SK-MEL-5 (cell line): ENCODE data around the gene GABBR2. TPM values are rescaled to one million over a fixed set of nuclear protein-coding genes. Genes with fewer than 3 reads are reported as not detected.

Experiments
- DNase-seq: peaks from one replicate; pipeline ENCODE4 v3.0.0-alpha.2; 2016; ENCODE audit warnings: low read depth, low spot score
- in situ Hi-C: cut with HindIII; loops from 2 replicates; pipeline ENCODE4 v1.10.0; 2016; ENCODE audit warnings: low sequenced_read_pairs, high pct_unique_total_duplicates, low pct_unique_long_range_greater_than_20kb
- total RNA-seq: library from RNA; depleted of rRNA; stranded (reverse); fragments of >200 nt; shearing (Covaris generic); gene quantifications from 2 replicates; pipeline ENCODE4 v1.2.3, GENCODE V29; 2014

Gene GABBR2
- total RNA-seq, 1 experiment from 2014 or later, result 0.50 TPM

DNA sequence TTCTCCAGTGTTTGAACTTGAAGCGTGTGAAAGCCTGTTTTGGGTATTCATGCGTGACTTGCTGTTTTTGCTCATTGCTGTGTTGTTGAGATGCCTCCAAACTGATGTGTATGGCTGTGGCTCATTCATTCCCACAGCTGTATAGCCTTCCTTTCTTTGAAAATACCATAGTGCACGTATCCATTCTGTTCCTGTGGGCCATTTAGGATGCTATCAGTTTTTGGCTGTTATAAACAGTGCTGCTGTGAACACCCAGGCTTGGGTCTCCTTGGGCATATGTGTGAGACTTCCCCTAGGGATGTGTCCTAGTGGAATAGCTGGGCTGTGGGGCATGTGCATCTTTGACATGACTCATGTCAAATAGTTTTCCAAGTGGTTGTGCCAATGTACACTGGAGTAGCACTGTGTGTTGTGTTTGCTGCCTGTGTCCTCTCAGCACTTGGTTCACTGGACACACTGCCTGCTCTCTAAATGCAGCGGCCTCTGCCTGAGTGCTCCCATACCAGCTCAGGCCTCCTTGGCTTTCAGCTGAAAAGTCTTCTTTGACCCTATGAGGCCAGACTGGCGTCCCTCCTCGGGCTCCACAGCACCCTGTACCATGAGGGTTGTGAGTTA lies 350.7 kb downstream of the GABBR2 start:
- DNase-seq, result no peak
- in situ Hi-C loops, result no loop called here

GRCh38 chr9:98356953-98357690 lies 351.6 kb downstream of the GABBR2 start:
- in situ Hi-C loops, result no loop called here
- DNase-seq, result no peak

DNA sequence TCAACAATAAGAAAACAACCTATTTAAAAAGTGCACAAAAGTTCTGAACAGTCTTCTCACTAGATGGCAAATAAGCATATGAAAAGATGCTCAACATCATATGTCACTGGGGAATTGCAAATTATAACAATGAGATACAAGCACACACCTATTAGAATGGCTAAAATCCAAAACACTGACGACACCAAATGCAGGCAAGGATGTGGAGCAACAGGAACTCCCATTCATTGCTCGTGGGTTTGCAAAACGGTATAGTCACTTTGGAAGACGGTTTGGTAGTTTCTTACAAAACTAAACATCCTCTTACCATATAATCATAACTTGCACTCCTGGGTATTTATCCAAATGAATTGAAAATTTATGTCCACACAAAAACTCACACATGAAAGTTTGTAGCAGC lies 352.4 kb downstream of the GABBR2 start:
- in situ Hi-C loops, result no loop called here
- no peak for DNase-seq

DNA sequence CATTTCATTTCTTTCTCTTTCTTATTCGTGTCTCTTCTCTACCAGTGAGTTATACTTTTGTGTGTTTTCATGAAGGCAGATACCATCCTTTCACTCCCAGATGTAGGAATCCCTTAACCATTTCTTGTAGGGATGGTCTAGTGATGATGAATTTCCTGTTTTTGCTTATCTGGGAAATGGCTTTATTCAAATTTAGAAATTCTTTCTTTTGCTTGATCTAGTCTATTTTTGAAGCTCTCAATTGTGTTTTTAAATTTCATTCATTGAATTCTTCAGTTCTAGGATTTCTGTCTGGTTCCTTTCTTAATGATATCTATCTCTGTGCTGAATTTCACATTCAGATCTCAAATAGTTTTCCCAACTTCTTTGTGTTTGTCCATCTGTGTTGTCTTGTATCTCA lies 357.4 kb downstream of the GABBR2 start:
- in situ Hi-C loops, result no loop called here
- no peak for DNase-seq

- in situ Hi-C loops, result no loop called here
- DNase-seq, result no peak
These were observed 361.1 kb downstream of the GABBR2 start for GRCh38 chr9:98347642-98348041.

GRCh38 chr9:98345011-98345410 lies 363.7 kb downstream of the GABBR2 start:
- DNase-seq, result no peak
- in situ Hi-C loops, result no loop called here

DNA sequence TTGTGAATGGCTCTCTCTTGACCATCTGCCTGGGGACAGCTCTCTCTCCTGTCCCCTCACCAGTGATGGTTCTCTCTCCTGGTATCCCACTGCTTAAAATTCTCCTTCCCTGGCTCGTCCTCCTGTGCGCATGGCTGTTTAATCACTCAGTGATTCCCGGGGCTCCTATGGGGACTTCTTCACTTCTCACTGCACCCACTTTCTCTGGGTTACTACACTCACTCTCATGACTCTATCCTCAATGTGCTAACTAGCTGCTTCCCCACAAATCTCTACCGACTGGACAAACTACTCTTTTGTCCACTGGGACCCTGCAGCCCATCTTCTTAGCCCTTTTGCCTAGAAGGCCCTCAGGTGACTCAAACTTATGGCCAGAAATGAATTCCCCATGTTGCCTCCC lies 364.2 kb downstream of the GABBR2 start:
- in situ Hi-C loops, result no loop called here

GRCh38 chr9:98342820-98343210 lies 365.9 kb downstream of the GABBR2 start:
- no peak for DNase-seq
- in situ Hi-C loops, result no loop called here

More for the DNA sequence above, 364.2 kb downstream of the GABBR2 start:
- DNase-seq, result no peak

DNA sequence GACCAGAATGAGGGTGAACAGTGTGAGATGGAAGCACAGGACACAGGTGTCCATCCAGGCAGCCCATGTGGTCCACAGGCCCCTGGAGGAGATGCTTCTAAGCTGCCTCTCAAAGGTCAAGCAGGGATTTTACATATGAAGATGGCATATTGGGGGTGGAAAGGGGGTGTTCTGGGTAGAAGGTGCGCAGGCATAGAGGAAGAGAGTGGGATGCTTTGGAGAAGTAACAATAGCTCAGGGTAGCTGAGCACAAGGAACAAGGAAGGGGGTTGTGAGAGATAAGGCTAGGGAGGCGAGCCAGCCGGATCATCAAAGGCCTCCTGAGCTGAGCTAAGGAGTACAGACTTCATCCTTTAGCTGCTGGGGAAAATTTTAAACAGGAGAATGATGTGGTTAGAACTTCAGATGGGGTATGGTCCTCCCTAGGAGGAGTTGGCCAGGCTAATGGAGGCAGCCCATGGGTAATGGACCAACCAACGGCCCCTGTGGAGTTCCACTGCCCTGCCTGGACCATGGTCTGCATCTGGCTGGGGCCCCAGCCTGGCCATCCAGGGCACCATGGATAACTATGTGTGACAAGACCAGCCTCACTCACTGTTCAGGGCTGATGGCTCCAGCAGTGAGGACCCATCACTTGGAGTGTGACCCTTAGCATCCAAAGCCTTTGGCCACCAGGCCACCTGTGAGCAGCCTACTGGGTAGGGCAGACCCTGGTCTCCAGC lies 366.5 kb downstream of the GABBR2 start:
- DNase-seq, result no peak
- in situ Hi-C loops, result no loop called here

GRCh38 chr9:98341157-98342097 lies 367.3 kb downstream of the GABBR2 start:
- in situ Hi-C loops, result no loop called here
- DNase-seq, result no peak

- in situ Hi-C loops, result no loop called here
- DNase-seq, result no peak
These were observed 368.5 kb downstream of the GABBR2 start for GRCh38 chr9:98339987-98340800.

- in situ Hi-C loops, result no loop called here
- no peak for DNase-seq
These were observed 373.1 kb downstream of the GABBR2 start for GRCh38 chr9:98335661-98336060.

DNA sequence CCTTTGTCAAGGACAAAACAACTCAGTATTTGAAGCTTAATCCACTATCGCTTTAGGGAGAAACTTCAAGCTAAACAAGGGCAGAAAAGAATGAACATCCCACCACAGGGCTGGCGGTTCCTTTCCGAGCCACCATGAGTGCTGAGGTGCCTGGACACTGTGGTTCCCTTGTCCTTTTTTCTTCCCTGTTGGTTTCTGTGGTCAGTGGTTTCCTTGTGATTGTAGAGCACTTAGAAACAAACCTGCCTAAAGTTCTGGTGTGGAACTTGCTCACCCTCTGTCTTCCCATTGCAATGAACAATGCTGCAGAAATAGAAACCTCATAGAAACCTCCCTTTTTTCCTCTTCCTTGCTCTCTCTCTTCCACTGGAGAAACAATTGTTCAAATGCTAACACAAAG lies 373.9 kb downstream of the GABBR2 start:
- in situ Hi-C loops, result no loop called here
- peak; percentile 46 for DNase-seq

- peak; percentile 76 for DNase-seq
- in situ Hi-C loops, result no loop called here
These were observed 374.8 kb downstream of the GABBR2 start for GRCh38 chr9:98333703-98334582.

DNA sequence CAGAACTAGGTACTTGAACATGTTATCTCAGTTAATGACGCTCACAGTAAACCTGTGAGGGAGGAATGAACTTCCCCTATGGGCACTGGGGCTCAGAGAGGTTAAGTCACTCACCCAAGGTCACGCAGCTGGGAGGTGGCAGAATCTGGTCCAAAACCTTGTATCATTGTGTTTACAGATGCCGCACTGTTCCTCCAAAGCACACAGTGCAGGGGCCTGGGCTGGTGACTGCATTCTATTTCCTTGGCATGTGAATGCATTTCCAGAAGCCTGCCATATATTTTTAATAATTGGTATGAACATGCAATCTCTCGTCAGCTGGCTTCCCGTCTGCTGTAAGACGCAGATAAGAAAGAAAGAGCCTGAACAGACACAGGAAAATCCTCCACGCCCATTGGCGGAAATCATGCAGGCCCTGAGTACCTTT lies 376.3 kb downstream of the GABBR2 start:
- no peak for DNase-seq
- in situ Hi-C loops, result no loop called here
